Measurements from ENCODE around the gene PRDM16. TPM values are rescaled to one million over a fixed set of nuclear protein-coding genes. Genes with fewer than 3 reads are reported as not detected.

The PRDM16 gene
- total and polyA plus RNA-seq, 7 donors, result 0.04 to 1.2 (median 0.31) TPM

GRCh38 chr1:3205815-3206214 lies 136.8 kb downstream of the PRDM16 start:
- peaks cover 0 to 1% (median 0%) of the 10 kb centered on the region in 3 donors for H3K27me3 ChIP-seq (ENCODE audit: insufficient read depth in 3 of 3, low read length in 2 of 3)
- H3K4me3 ChIP-seq, result no peak overlapping the region
- no peak for TF ChIP-seq CTCF (IDR thresholded peaks at IDR 0.05)
- H3K27ac ChIP-seq, result no peak overlapping the region
- intact Hi-C loops (cut with DNase I), result no loop called here
- no peak for ATAC-seq
- WGBS, 3 donors, result 92 to 95% (median 94%) methylated on average over 13 of the region's 13 CpGs
- H3K9me3 ChIP-seq, result no peaks in the 10 kb centered on the region
- no peaks in the 10 kb centered on the region for H3K4me1 ChIP-seq
- H3K36me3 ChIP-seq (ENCODE audit: insufficient read depth in 1 of 2, low read depth in 1 of 2), result no peaks in the 10 kb centered on the region
- no peak for DNase-seq

DNA sequence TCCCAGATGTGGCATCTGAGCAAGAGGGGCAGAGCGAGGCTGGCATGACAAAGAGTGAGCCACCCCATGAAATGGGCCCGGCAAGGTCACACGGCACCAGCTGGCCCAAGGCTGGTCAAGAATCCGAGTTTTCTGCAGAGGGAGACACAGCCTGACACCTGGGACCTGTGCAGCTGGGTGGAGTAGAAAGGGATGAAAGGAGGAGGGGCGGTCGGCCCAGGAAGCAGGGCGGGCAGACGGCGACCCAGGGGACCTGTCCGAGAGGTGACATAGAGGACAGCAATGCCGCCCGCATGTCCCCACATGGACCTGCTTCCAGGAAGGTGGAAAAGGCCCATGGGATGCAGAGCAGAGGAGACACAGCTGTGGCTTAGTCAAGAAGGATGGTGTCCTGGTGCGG lies 137.7 kb downstream of the PRDM16 start:
- ATAC-seq (peak in 1 of 4 donors; percentile 13), DNase-seq (no peak)
- no peak for TF ChIP-seq CTCF (IDR thresholded peaks at IDR 0.05)
- H3K27me3 ChIP-seq (ENCODE audit: insufficient read depth in 3 of 3, low read length in 2 of 3), result peaks cover 0 to 1% (median 0%) of the 10 kb centered on the region in 3 donors
- H3K9me3 ChIP-seq, result no peaks in the 10 kb centered on the region
- no peak overlapping the region for H3K4me3 ChIP-seq
- no peak overlapping the region for H3K27ac ChIP-seq
- 76 to 84% (median 83%) methylated on average over 13 of the region's 13 CpGs for WGBS, 3 donors
- H3K4me1 ChIP-seq, result no peaks in the 10 kb centered on the region
- intact Hi-C loops (cut with DNase I), result no loop called here
- no peaks in the 10 kb centered on the region for H3K36me3 ChIP-seq (ENCODE audit: insufficient read depth in 1 of 2, low read depth in 1 of 2)

- TF ChIP-seq CTCF (IDR thresholded peaks at IDR 0.05), result no peak
- no peaks in the 10 kb centered on the region for H3K36me3 ChIP-seq (ENCODE audit: insufficient read depth in 1 of 2, low read depth in 1 of 2)
- H3K9me3 ChIP-seq, result no peaks in the 10 kb centered on the region
- no peak overlapping the region for H3K4me3 ChIP-seq
- DNase-seq (no peak), ATAC-seq (no peak)
- intact Hi-C loops (cut with DNase I), result no loop called here
- WGBS, 3 donors, result 31 to 45% (median 44%) methylated on average over 26 of the region's 26 CpGs
- peaks cover 0 to 1% (median 0%) of the 10 kb centered on the region in 3 donors for H3K27me3 ChIP-seq (ENCODE audit: insufficient read depth in 3 of 3, low read length in 2 of 3)
- H3K27ac ChIP-seq, result no peak overlapping the region
- H3K4me1 ChIP-seq, result no peaks in the 10 kb centered on the region
Observed at GRCh38 chr1:3207217-3207848, 138.3 kb downstream of the PRDM16 start.

DNA sequence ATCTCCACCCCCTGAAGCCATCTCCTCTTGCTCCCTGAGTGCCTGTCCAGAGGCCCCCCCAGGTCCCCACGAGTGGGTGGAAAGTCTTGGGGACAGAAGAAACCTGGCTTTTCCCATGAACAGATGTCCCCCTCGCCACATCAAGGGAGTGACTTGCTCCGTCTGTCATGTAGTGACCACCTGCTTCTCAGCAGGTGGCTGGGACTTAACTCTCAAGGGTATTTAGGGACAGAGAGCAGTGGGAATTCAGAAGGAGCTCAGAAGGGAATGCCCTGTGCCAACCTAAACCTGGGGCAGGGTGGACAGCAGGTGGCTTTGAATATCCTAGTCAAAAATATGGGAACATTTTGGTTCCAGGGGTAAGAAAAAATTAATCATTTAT lies 139.8 kb downstream of the PRDM16 start:
- intact Hi-C loops (cut with DNase I), result no loop called here
- H3K27me3 ChIP-seq (ENCODE audit: insufficient read depth in 3 of 3, low read length in 2 of 3), result peaks cover 0 to 1% (median 0%) of the 10 kb centered on the region in 3 donors
- DNase-seq (no peak), ATAC-seq (no peak)
- H3K4me1 ChIP-seq, result no peaks in the 10 kb centered on the region
- TF ChIP-seq CTCF (IDR thresholded peaks at IDR 0.05), result no peak
- 57 to 67% (median 61%) methylated on average over 3 of the region's 3 CpGs for WGBS, 3 donors
- no peaks in the 10 kb centered on the region for H3K9me3 ChIP-seq
- no peak overlapping the region for H3K4me3 ChIP-seq
- no peak overlapping the region for H3K27ac ChIP-seq
- H3K36me3 ChIP-seq (ENCODE audit: insufficient read depth in 1 of 2, low read depth in 1 of 2), result no peaks in the 10 kb centered on the region

DNA sequence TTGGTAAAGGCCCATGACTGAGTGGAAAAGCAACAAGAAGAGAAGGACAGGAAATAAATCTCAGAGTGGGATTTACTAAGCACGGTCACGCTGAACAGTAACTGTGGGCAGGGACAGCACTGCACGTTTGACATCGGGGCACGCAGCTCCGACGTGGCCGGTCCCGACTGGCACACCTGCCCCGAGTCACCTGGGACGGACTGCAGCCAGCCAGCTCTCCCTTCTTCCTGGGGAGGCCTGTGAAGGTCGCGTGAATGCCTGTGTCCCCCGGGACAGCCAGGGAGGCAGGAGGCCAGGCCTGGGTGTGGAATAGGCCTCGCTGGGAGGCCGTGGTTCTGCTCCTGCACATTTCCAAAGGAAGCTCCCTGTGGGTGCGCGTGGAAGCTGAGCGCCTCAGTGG lies 140.2 kb downstream of the PRDM16 start:
- no peaks in the 10 kb centered on the region for H3K4me1 ChIP-seq
- no peak for TF ChIP-seq CTCF (IDR thresholded peaks at IDR 0.05)
- DNase-seq (no peak), ATAC-seq (no peak)
- WGBS, 3 donors, result 78 to 83% (median 81%) methylated on average over 19 of the region's 19 CpGs
- no peaks in the 10 kb centered on the region for H3K9me3 ChIP-seq
- H3K27me3 ChIP-seq (ENCODE audit: insufficient read depth in 3 of 3, low read length in 2 of 3), result peaks cover 0 to 1% (median 0%) of the 10 kb centered on the region in 3 donors
- H3K4me3 ChIP-seq, result no peak overlapping the region
- H3K27ac ChIP-seq, result no peak overlapping the region
- H3K36me3 ChIP-seq (ENCODE audit: insufficient read depth in 1 of 2, low read depth in 1 of 2), result no peaks in the 10 kb centered on the region
- intact Hi-C loops (cut with DNase I), result no loop called here
